Parathyroid adenoma (tissue), 2 donors: ENCODE results near the gene RUFY3.

ENCODE experiments used
- H2AFZ ChIP-seq: fragments of 300-600 bp; sonication (generic); one replicate; pipeline ENCODE4 v1.7.0; 2017; ENCODE audit warnings: antibody characterized with exemption, mild to moderate bottlenecking
- H3K27ac ChIP-seq: fragments of 300-600 bp; sonication (generic); one replicate; pipeline ENCODE4 v1.7.0; 2017
- H3K27me3 ChIP-seq: fragments of 300-600 bp; sonication (generic); one replicate; pipeline ENCODE4 v1.7.0; 2017; ENCODE audit warnings: low read length; ENCODE audit not compliant: control insufficient read depth, insufficient read depth
- H3K36me3 ChIP-seq: fragments of 300-600 bp; sonication (generic); one replicate; pipeline ENCODE4 v1.7.0; 2017; ENCODE audit warnings: low read length; ENCODE audit not compliant: control insufficient read depth, insufficient read depth
- H3K4me1 ChIP-seq: fragments of 300-600 bp; sonication (generic); one replicate; pipeline ENCODE4 v1.7.0; 2017; ENCODE audit warnings: control low read depth
- H3K4me2 ChIP-seq: fragments of 300-600 bp; sonication (generic); one replicate; pipeline ENCODE4 v1.7.0; 2017; ENCODE audit warnings: low read length
- H3K4me3 ChIP-seq: fragments of 300-600 bp; sonication (generic); one replicate; pipeline ENCODE4 v1.7.0; 2017; ENCODE audit warnings: low read depth, low read length
- H3K79me2 ChIP-seq: fragments of 300-600 bp; sonication (generic); one replicate; pipeline ENCODE4 v1.7.0; 2017; ENCODE audit warnings: control low read depth
- H3K9ac ChIP-seq: fragments of 300-600 bp; sonication (generic); one replicate; pipeline ENCODE4 v1.7.0; 2017; ENCODE audit warnings: mild to moderate bottlenecking
- H3K9me3 ChIP-seq: fragments of 300-600 bp; sonication (generic); one replicate; pipeline ENCODE4 v1.7.0; 2017; ENCODE audit warnings: low read length; ENCODE audit not compliant: control insufficient read depth
- TF ChIP-seq, protein P1 (sequence below): fragments of 300-600 bp; sonication (generic); IDR thresholded peaks from one replicate; pipeline ENCODE4 v1.7.0; 2017; ENCODE audit warnings: antibody characterized with exemption, mild to moderate bottlenecking
- donor health status: primary hyperparathyroidism.

RUFY3 gene

GRCh38 chr4:70705183-70706043 lies 16.4 kb upstream of the RUFY3 start:
- H3K27ac ChIP-seq = peak overlapping the region; percentile 91
- peaks cover 2% of the 10 kb centered on the region for H3K79me2 ChIP-seq
- peak overlapping the region; percentile 58 for H3K4me3 ChIP-seq
- TF ChIP-seq, protein P1, sequence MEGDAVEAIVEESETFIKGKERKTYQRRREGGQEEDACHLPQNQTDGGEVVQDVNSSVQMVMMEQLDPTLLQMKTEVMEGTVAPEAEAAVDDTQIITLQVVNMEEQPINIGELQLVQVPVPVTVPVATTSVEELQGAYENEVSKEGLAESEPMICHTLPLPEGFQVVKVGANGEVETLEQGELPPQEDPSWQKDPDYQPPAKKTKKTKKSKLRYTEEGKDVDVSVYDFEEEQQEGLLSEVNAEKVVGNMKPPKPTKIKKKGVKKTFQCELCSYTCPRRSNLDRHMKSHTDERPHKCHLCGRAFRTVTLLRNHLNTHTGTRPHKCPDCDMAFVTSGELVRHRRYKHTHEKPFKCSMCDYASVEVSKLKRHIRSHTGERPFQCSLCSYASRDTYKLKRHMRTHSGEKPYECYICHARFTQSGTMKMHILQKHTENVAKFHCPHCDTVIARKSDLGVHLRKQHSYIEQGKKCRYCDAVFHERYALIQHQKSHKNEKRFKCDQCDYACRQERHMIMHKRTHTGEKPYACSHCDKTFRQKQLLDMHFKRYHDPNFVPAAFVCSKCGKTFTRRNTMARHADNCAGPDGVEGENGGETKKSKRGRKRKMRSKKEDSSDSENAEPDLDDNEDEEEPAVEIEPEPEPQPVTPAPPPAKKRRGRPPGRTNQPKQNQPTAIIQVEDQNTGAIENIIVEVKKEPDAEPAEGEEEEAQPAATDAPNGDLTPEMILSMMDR = no peak
- peak overlapping the region; percentile 95 for H2AFZ ChIP-seq
- H3K4me1 ChIP-seq = peaks cover 9% of the 10 kb centered on the region
- H3K9ac ChIP-seq = peak overlapping the region; percentile 37
- H3K27me3 ChIP-seq = no peaks in the 10 kb centered on the region
- no peaks in the 10 kb centered on the region for H3K9me3 ChIP-seq
- peak overlapping the region; percentile 67 for H3K4me2 ChIP-seq
- H3K36me3 ChIP-seq = no peaks in the 10 kb centered on the region

GRCh38 chr4:70706044-70706461 lies 15.7 kb upstream of the RUFY3 start:
- peaks cover 9% of the 10 kb centered on the region for H3K4me1 ChIP-seq
- no peak overlapping the region for H3K9ac ChIP-seq
- TF ChIP-seq, protein P1 = no peak
- H3K27ac ChIP-seq = peak overlapping the region; percentile 91
- H3K27me3 ChIP-seq = no peaks in the 10 kb centered on the region
- H2AFZ ChIP-seq = peak overlapping the region; percentile 95
- H3K79me2 ChIP-seq = peaks cover 3% of the 10 kb centered on the region
- no peaks in the 10 kb centered on the region for H3K36me3 ChIP-seq
- H3K4me3 ChIP-seq = peak overlapping the region; percentile 58
- H3K9me3 ChIP-seq = no peaks in the 10 kb centered on the region
- peak overlapping the region; percentile 67 for H3K4me2 ChIP-seq

DNA sequence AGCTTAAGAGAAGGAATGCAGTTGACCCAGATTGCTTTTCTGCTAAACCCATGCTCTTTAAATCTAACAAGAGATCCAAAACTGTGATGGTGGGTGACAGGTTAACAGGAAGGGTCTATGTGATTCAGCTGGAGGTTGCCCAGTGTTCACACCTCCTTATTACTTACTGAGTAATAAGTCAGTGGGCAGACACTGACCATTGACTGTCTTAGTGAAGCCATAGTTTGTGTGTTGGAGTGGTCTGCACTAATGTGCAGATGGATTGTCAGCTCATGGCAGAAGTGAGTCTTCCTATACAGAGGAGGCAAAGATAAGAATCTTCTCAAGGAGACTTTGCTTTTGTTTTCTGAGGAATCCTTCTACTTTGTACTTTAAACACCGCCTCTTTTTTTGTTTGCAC lies 15.2 kb upstream of the RUFY3 start:
- H3K4me1 ChIP-seq = peaks cover 9% of the 10 kb centered on the region
- H3K4me2 ChIP-seq = peak overlapping the region; percentile 67

DNA sequence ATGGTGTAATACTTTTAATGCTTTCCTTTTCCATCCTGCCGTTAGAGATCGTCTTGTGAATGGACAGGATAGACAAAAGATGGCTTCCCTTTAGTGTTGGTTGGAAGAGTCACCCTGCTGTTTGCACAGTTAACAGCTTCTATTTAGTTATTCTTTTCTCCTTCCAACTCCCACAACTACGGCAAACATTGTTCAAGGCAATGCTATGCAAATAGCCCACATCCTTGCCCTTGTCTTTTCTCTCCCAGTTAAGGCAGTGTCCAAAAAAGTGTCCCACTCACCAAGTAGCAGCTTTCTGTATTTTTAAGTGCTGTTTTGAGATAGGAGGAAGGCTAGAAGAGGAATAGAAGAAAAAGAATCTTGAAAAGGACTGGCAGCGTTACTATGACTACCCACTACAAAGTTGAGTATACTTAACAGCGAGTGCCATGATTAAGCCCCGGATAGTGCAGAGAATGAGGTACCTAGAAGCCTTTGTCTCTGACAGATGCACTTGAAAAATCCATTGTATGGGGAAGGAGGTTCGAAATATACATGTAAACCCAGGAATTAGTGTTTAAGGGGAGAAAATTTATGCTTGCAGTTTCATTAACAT lies 12.1 kb upstream of the RUFY3 start:
- H3K27ac ChIP-seq = no peak overlapping the region
- H3K36me3 ChIP-seq = no peaks in the 10 kb centered on the region
- peaks cover 6% of the 10 kb centered on the region for H3K4me1 ChIP-seq
- H3K9me3 ChIP-seq = no peaks in the 10 kb centered on the region
- no peaks in the 10 kb centered on the region for H3K27me3 ChIP-seq
- H3K4me2 ChIP-seq = no peak overlapping the region
- no peak overlapping the region for H2AFZ ChIP-seq
- no peak overlapping the region for H3K4me3 ChIP-seq
- TF ChIP-seq, protein P1 = no peak
- peaks cover 5% of the 10 kb centered on the region for H3K79me2 ChIP-seq
- no peak overlapping the region for H3K9ac ChIP-seq

More for the DNA sequence above, 15.2 kb upstream of the RUFY3 start:
- TF ChIP-seq, protein P1 = no peak
- Histone ChIP-seq H3K27ac (no peak overlapping the region), H3K4me3 (peak overlapping the region; percentile 58), H3K79me2 (peaks cover 3% of the 10 kb centered on the region), H3K9ac (no peak overlapping the region), H3K36me3 (no peaks in the 10 kb centered on the region), H2AFZ (no peak overlapping the region), H3K27me3 (no peaks in the 10 kb centered on the region), H3K9me3 (no peaks in the 10 kb centered on the region)
